GM19328 (cell line): ENCODE results near the gene SART3.
"Not testable (repeated sequence)": the region's sequence is repeated elsewhere in the genome, so short reads cannot be mapped to it uniquely, and the experiment has no call there.

Experiments
- ATAC-seq: cut with Tn5 transposase; IDR thresholded peaks from one replicate; pipeline ENCODE4 v1.9.1; 2021; ENCODE audit warnings: mild to moderate bottlenecking, moderate library complexity; ENCODE audit not compliant: unreplicated experiment

SART3 gene

DNA sequence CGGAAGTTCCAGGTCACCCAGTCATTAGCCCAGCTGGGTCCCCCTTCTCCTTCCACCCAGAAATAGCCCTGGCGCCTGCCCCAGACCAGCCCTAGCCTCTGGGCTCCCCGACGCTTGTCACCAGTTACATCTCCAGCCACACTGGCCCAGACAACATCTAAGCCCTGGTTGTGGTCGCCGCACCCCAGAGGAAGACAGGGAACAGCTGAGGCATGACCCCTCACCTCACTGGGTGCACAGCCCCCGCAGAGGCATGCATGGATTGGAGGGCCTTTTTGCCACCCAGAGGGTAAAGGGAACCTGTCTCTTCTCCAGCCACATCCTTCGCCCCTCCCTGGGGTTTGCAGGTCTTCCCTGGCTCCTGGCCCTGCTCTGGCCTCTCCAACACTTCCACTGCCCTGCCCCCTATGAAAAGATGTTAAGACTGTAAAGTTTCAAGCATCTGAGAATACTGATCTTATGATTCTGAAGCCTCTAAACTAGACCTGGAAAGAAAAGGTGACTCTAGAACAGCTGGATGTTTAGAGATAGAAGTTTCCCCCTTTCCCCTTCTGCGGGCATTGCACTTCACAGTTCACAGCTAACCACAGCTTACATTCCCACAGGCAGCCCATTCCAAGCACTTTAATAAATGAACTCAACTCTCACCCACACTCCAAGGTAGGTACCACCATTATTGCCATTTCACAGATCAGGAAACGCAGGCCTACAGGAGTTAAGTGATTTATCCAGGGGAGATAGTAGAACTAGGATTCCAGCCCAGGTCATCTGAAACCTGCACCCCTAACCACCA is 22.2 kb upstream of the SART3 start:
- no peak for ATAC-seq

- no peak for ATAC-seq
Observed at GRCh38 chr12:108582509-108582908, 21.5 kb upstream of the SART3 start.

GRCh38 chr12:108581311-108582227 is 20.6 kb upstream of the SART3 start:
- no peak for ATAC-seq

DNA sequence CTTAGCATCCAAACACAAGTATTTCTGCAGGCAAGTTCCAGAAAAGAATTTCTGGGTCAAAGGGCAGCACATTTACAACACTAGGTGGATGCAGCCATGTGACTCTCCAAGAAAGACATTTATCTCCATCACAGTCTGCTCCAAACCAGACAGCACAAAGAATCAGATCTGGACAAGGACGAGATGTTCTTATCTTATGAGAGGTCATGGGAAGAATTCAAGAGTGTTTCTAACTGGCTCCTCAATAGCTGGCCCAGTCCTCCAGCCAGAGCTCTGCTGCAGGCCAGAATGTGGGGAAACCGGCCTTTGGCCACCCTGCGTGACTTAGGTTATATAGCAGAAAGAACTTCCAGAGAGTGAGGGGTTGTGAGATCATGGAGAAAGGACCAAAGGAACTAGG is 19.6 kb upstream of the SART3 start:
- no peak for ATAC-seq

DNA sequence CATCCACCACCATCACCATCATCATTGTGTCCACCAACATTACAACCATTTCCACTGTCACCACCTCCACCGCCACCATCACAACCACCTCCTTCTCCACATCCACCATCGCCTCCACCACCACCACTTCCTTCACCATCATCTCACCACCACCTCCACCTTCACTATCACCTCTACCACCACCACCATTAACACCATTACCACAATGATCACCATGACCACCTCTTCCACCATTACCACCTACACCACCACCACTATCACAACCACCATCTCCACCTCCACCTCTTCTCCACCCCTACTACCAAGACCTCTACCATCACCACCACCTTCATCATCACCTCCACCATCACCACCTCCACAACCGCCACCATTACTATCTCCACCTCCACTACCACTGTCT is 17.8 kb upstream of the SART3 start:
- no peak for ATAC-seq

GRCh38 chr12:108578264-108578663 is 17.3 kb upstream of the SART3 start:
- no peak for ATAC-seq

DNA sequence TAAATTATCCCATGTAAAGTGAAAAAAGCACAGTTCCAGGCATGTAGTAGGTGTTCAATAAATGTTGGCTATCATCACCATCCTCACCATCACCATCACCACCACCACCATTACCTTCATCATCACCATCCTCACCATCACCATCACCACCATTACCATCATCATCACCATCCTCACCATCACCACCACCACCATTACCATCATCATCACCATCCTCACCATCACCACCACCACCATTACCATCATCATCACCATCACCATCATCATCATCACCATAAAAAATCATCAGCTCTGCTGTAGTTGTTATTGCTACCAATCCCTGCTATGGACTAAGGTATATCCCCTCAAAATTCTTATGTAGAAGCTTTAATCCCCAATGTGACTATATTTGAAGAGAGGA is 16.5 kb upstream of the SART3 start:
- ATAC-seq = no peak

DNA sequence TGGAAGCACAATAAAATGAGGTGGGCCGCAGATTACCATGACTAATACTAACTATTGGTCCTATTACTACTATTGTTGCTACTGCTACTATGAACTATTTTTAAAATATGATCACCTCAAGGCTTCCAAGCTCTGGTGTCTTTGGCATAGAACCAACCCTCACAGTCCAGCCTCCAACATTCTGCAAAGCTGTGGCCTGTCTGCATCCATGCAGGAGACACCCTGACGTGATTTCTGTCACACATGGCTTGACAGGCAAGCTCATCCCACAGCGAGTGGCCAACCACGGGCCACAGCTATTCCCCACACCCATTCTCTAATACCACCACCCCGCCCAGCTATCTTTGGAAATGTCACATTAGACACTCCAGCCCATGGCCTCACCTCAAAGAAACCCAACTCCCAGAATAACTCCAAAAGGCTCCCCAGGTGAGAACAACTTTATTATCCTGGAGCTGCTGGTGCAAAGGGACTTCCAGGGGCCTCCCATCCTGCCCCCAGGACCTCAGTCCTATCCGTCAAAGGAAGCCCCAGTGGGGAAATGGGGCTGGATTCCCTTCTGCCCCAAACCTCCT is 15.8 kb upstream of the SART3 start:
- no peak for ATAC-seq

GRCh38 chr12:108575199-108575912 is 14.4 kb upstream of the SART3 start:
- no peak for ATAC-seq

GRCh38 chr12:108574276-108574675 is 13.3 kb upstream of the SART3 start:
- not testable (repeated sequence) for ATAC-seq

GRCh38 chr12:108573317-108573716 is 12.3 kb upstream of the SART3 start:
- ATAC-seq = no peak

DNA sequence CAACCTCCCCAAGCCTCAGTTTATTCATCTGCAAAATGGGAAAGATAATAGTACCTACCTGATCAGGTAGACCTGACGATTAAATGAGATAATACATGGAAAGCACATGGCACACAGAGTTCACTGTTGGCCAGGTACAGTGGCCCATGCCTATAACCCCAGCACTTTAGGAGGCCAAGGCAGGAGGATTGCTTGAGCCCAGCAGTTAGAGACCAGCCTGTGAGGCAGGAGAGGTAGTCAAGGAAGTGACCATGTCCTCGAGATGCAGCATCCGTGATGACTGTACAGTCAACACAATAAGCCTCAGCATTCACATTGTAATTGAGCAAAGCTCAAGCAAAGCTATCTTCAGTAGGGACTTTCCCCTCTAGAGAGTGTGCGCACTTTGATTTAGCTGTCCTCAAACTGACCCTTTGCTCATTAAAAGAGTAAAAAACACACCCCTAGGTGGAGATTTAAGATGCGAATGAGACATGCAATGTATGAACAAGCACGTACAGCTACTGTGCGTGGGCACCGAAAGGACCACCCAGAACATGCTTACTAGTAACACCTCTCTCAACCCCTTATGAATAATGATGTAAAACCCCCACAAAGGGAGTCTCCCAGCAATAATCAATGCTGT is 11.3 kb upstream of the SART3 start:
- ATAC-seq = no peak

- ATAC-seq = no peak
Observed at GRCh38 chr12:108571609-108572165, 10.7 kb upstream of the SART3 start.

DNA sequence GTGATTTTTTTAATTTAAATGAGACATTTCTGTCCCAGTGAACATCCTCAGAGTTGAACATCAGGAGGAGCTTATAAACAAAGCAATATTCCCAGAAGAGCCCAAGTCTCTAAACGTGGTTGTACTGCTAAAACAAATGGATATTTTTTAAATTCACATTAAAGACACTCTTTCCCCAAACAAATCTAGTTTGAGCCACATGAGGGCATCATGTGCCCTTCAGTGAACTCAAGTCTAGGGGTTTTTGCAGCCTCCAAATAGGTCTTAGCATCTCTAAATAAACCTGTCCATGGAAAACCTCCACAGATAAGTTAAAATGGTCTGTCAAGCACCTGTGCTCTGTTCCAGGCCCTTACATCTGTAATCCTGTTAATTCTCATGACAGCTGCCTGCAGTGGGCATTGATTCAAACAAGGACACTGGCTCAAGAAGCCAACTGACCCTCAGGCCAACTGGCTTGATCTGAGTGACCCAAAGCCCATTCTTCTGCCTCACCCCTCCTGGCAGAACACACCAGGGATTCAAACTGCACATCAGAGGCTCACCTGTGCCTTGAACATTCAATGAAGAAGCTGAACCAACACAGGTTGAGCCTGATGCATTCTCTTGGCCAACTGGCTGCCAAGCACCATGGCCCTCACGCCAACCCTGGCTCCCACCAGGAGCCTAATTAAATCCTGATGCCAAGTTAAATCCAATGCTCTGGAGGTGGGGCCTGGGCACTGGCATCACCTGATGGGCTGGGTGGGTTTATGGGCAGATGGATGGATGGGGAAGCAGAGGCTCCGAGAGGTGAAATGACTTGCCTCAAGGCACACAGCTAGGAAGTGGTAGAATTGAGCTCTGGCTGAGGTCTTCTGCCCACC is 10.0 kb upstream of the SART3 start:
- no peak for ATAC-seq

GRCh38 chr12:108568338-108569154 is 7.6 kb upstream of the SART3 start:
- peak; percentile 78 for ATAC-seq

DNA sequence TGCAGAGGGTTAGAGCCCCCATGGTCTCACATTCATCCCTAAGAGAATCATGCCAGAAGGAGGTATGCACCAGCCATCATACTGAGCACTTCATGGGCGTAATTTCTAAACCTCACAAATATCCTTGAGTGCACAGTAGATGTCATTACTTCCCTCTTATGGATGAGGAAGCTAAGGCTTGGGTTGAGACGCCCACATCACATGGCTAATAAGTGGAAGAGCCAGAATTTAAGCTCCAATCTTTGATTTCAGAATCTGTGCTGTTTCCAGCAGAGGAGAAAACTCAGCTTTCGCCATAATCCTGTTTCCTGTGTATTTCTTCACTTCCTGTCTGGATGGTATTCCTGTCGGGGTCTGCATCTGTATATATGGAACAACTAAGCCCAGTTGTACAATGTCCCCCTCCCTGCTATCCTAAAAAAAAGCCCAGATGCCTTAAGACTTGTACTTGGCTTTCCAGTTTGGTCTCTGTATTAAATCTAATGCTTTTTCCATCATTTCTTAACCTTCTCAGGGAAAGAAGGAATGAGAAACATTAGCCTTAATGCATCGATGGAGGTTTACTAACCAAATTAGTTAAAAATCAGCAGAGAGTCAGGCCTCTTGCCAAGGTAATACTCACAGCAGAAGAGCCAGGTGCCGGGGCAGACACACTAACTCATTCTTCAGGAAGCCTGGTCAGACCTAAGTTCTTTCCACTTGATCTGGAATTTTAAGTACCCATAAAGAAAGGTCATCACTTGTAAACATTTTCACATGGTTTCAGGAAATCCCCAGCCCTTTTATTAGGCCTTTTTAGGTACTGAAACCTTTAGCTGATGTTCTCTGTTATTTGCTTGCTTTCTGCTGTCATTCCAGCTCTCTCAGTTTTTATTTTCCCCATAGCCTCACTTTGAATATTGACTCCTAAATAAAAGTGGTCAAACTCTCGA is 6.7 kb upstream of the SART3 start:
- no peak for ATAC-seq

DNA sequence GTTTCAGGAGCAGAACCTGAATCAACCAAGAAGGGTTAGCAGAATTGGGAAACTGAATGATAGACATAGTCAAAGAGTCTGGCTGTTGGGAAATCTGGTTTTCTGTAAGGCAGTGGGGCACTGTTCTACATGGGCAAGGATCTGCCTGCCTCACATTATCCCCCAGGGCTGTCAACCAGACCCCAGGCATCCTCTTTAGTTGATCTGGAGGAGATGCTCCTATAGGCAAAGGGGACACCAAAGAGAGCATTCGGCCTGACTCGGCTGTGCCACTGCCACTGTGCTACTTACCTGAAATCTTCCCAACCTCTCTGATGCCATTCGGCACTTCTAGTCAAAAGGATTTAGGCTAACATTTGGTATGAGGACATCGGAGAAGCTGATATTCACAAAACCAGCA is 5.5 kb upstream of the SART3 start:
- no peak for ATAC-seq
